H1 (cell line): ENCODE measurements around the gene NOL4L. TPM values are rescaled to one million over a fixed set of nuclear protein-coding genes. Genes with fewer than 3 reads are reported as not detected.
A peak's percentile ranks its signal among the peaks of the same experiment; 100 is the strongest.

ENCODE experiments used
- CTCF ChIA-PET: fragments of 300-600 bp; sonication (Branson Sonifier 250); formaldehyde crosslinking; loops from one replicate; lab custom pipeline; 2021; ENCODE audit not compliant: partially characterized antibody; lab: Charles Lee
- POLR2A ChIA-PET: fragments of 300-600 bp; sonication (Branson Sonifier 250); formaldehyde crosslinking; loops from one replicate; lab custom pipeline; 2021; ENCODE audit warnings: inconsistent platforms; ENCODE audit not compliant: partially characterized antibody; lab: Charles Lee
- DNase-seq, 2 experiments: peaks; one replicate each; pipeline versions ENCODE4 v3.0.0 to v3.0.0-alpha.2; 2010 to 2022; ENCODE audit warnings: low spot score in 2 of 2, low read depth in 1 of 2, mixed read lengths in 1 of 2
- FAIRE-seq: peaks from 2 replicates; lab custom pipeline; 2011; peaks lifted over from hg19 to GRCh38; lab: Jason Lieb, UNC
- H2AFZ ChIP-seq: 2 replicates; pipeline ENCODE4 v1.8.1; 2012; ENCODE audit warnings: low read length, inconsistent platforms
- H2AK5ac ChIP-seq: 2 replicates; pipeline ENCODE4 v1.6.1; 2013; ENCODE audit warnings: low read depth, low read length
- H2BK120ac ChIP-seq: replicated peaks from 2 replicates; pipeline ENCODE3; 2013; ENCODE audit warnings: low read depth, low read length, inconsistent platforms
- H2BK12ac ChIP-seq: 2 replicates; pipeline ENCODE4 v1.6.1; 2013; ENCODE audit warnings: low read depth, low read length
- H2BK15ac ChIP-seq: 2 replicates; pipeline ENCODE4 v1.6.1; 2013; ENCODE audit warnings: low read length
- H2BK20ac ChIP-seq: 2 replicates; pipeline ENCODE4 v1.6.1; 2013; ENCODE audit warnings: low read length
- H2BK5ac ChIP-seq: 2 replicates; pipeline ENCODE4 v1.6.1; 2013; ENCODE audit warnings: low read depth, low read length
- H3K14ac ChIP-seq: 2 replicates; pipeline ENCODE4 v1.6.1; 2013; ENCODE audit warnings: inconsistent platforms; ENCODE audit not compliant: insufficient read length
- H3K18ac ChIP-seq: 2 replicates; pipeline ENCODE4 v1.6.1; 2013; ENCODE audit warnings: low read length; ENCODE audit errors: extremely low read depth
- H3K23ac ChIP-seq: 2 replicates; pipeline ENCODE4 v1.6.1; 2013; ENCODE audit warnings: inconsistent platforms; ENCODE audit not compliant: insufficient read length
- H3K23me2 ChIP-seq: 2 replicates; pipeline ENCODE4 v1.6.1; 2013; ENCODE audit warnings: low read depth, low read length
- H3K27ac ChIP-seq: 2 replicates; pipeline ENCODE4 v1.6.1; 2011; ENCODE audit warnings: low read depth, low read length, inconsistent platforms
- H3K27me3 ChIP-seq, 4 experiments: replicated peaks in 1 of 4; 1 replicate in 1 of 4; 2 replicates in 3 of 4; pipeline versions ENCODE4 v1.6.1 to v1.8.1; 2011 to 2013; ENCODE audit warnings: low read length in 3 of 4, mild to moderate bottlenecking in 3 of 4, inconsistent platforms in 2 of 4, mixed read lengths in 2 of 4, moderate library complexity in 1 of 4; ENCODE audit not compliant: control insufficient read depth in 3 of 4, insufficient read depth in 3 of 4; ENCODE audit errors: extremely low read depth in 1 of 4
- H3K36me3 ChIP-seq, 4 experiments: 2 replicates each; pipeline versions ENCODE4 v1.6.1 to v1.8.1; 2011 to 2013; ENCODE audit warnings: mild to moderate bottlenecking in 4 of 4, low read length in 3 of 4, moderate library complexity in 2 of 4, control low read depth in 1 of 4, inconsistent platforms in 1 of 4; ENCODE audit not compliant: insufficient read depth in 4 of 4, control insufficient read depth in 2 of 4
- H3K4ac ChIP-seq: replicated peaks from 2 replicates; pipeline ENCODE3; 2013; ENCODE audit warnings: low read length, low read depth, mixed read lengths, inconsistent platforms; ENCODE audit not compliant: insufficient read length
- H3K4me1 ChIP-seq, 4 experiments: replicated peaks in 1 of 4; 1 replicate in 1 of 4; 2 replicates in 3 of 4; pipeline versions ENCODE4 v1.6.1 to v1.8.1; 2011 to 2013; ENCODE audit warnings: low read length in 3 of 4, inconsistent platforms in 2 of 4, mixed read lengths in 1 of 4; ENCODE audit not compliant: insufficient read depth in 4 of 4, control insufficient read depth in 3 of 4
- H3K4me2 ChIP-seq, 2 experiments: 2 replicates each; pipeline versions ENCODE4 v1.6.1 to v1.8.1; 2011 to 2013; ENCODE audit warnings: low read depth in 2 of 2, low read length in 2 of 2, control low read depth in 1 of 2, inconsistent platforms in 1 of 2, mild to moderate bottlenecking in 1 of 2; ENCODE audit not compliant: insufficient read depth in 1 of 2
- H3K4me3 ChIP-seq, 4 experiments: fragments of 200-600, 300-600 bp in 1 of 4; sonication (generic), shearing (Covaris generic), sonication (Bioruptor Twin) in 1 of 4; 2 replicates each; pipeline versions ENCODE4 v1.5.1 to v1.8.1; 2011 to 2016; ENCODE audit warnings: low read length in 4 of 4, low read depth in 3 of 4, control low read depth in 2 of 4, inconsistent platforms in 2 of 4, mild to moderate bottlenecking in 2 of 4, mixed read lengths in 1 of 4, moderate library complexity in 1 of 4; ENCODE audit not compliant: insufficient read depth in 2 of 4; ENCODE audit errors: extremely low read depth in 1 of 4
- H3K56ac ChIP-seq: replicated peaks from 2 replicates; pipeline ENCODE3; 2013; ENCODE audit warnings: low read depth, mild to moderate bottlenecking, mixed read lengths, low read length, inconsistent platforms; ENCODE audit not compliant: insufficient read length
- H3K79me1 ChIP-seq: 2 replicates; pipeline ENCODE4 v1.6.1; 2013; ENCODE audit warnings: low read depth, low read length, control low read depth
- H3K79me2 ChIP-seq, 2 experiments: 2 replicates each; pipeline versions ENCODE4 v1.6.1 to v1.8.1; 2012 to 2013; ENCODE audit warnings: low read length in 2 of 2, mild to moderate bottlenecking in 2 of 2, inconsistent platforms in 1 of 2; ENCODE audit not compliant: insufficient read depth in 2 of 2, control insufficient read depth in 1 of 2
- H3K9ac ChIP-seq, 4 experiments: replicated peaks in 1 of 4; 1 replicate in 1 of 4; 2 replicates in 3 of 4; pipeline versions ENCODE4 v1.6.1 to v1.8.1; 2011 to 2013; ENCODE audit warnings: low read depth in 3 of 4, low read length in 3 of 4, control low read depth in 2 of 4, mild to moderate bottlenecking in 2 of 4, moderate library complexity in 2 of 4, inconsistent platforms in 1 of 4; ENCODE audit errors: extremely low read depth in 1 of 4
- H3K9me3 ChIP-seq, 2 experiments: 2 replicates each; pipeline versions ENCODE4 v1.6.1 to v1.8.1; 2012 to 2013; ENCODE audit warnings: mild to moderate bottlenecking in 2 of 2, moderate library complexity in 2 of 2, control low read depth in 1 of 2, inconsistent platforms in 1 of 2, low read depth in 1 of 2, low read length in 1 of 2, mixed read lengths in 1 of 2; ENCODE audit not compliant: insufficient read depth in 2 of 2
- H4K20me1 ChIP-seq, 2 experiments: replicated peaks in 1 of 2; 2 replicates each; pipeline versions ENCODE3 to v1.8.1; 2011 to 2013; ENCODE audit warnings: inconsistent platforms in 2 of 2, low read length in 2 of 2, mild to moderate bottlenecking in 1 of 2; ENCODE audit not compliant: insufficient read depth in 2 of 2, control insufficient read depth in 1 of 2
- H4K5ac ChIP-seq: 2 replicates; pipeline ENCODE4 v1.6.1; 2013; ENCODE audit warnings: low read length, low read depth, mixed read lengths, inconsistent platforms; ENCODE audit not compliant: insufficient read length
- H4K8ac ChIP-seq: 2 replicates; pipeline ENCODE4 v1.8.0; 2013; ENCODE audit warnings: mild to moderate bottlenecking, moderate library complexity, low read length, inconsistent platforms; ENCODE audit not compliant: insufficient read depth; ENCODE audit errors: extremely low read depth
- H4K91ac ChIP-seq: replicated peaks from 2 replicates; pipeline ENCODE3; 2013; ENCODE audit warnings: low read length, mixed read lengths, inconsistent platforms; ENCODE audit not compliant: insufficient read length
- BCL11A ChIP-seq, 2 experiments: IDR thresholded peaks; one replicate each; pipeline ENCODE4 v1.6.1; 2011; ENCODE audit warnings: low read depth in 2 of 2, low read length in 2 of 2, mild to moderate bottlenecking in 2 of 2
- CEBPB ChIP-seq: IDR thresholded peaks from 2 replicates; pipeline ENCODE4 v1.6.1; 2012; ENCODE audit warnings: low read depth, low read length
- EP300 ChIP-seq, 2 experiments: IDR thresholded peaks; 1 replicate in 1 of 2; 2 replicates in 1 of 2; pipeline ENCODE4 v1.6.1; 2011 to 2012; ENCODE audit warnings: low read depth in 2 of 2, low read length in 2 of 2, mild to moderate bottlenecking in 2 of 2, borderline replicate concordance in 1 of 2, inconsistent platforms in 1 of 2, moderate library complexity in 1 of 2
- GABPA ChIP-seq: IDR thresholded peaks from 2 replicates; pipeline ENCODE4 v1.6.1; 2011; ENCODE audit warnings: mild to moderate bottlenecking, low read length, moderate library complexity, borderline replicate concordance; ENCODE audit not compliant: insufficient read depth
- NANOG ChIP-seq: IDR thresholded peaks from 2 replicates; pipeline ENCODE4 v1.6.1; 2011; ENCODE audit warnings: low read length, low read depth, mild to moderate bottlenecking, inconsistent platforms; ENCODE audit not compliant: insufficient read depth, poor library complexity, severe bottlenecking
- SP1 ChIP-seq: IDR thresholded peaks from 2 replicates; pipeline ENCODE4 v1.6.1; 2011; ENCODE audit warnings: low read depth, low read length
- SP4 ChIP-seq: IDR thresholded peaks from 2 replicates; pipeline ENCODE4 v1.6.1; 2012; ENCODE audit warnings: low read length, inconsistent platforms
- SRF ChIP-seq: IDR thresholded peaks from 2 replicates; pipeline ENCODE4 v1.6.1; 2011; ENCODE audit warnings: mild to moderate bottlenecking, low read depth, low read length, moderate library complexity
- ZNF274 ChIP-seq: IDR thresholded peaks from 2 replicates; pipeline ENCODE4 v1.7.0; 2012; ENCODE audit warnings: low read length, borderline replicate concordance; ENCODE audit errors: extremely low read depth
- WGBS, 2 experiments: shearing (Covaris generic) in 1 of 2; methylation state at CpG; one replicate each; pipeline versions ENCODE4 v1.1.6 to v1.1.7; 2013 to 2015; ENCODE audit warnings: low lambda C conversion rate in 2 of 2, mixed read lengths in 2 of 2, inconsistent platforms in 1 of 2, low coverage in 1 of 2, missing lambda C conversion rate in 1 of 2; ENCODE audit not compliant: insufficient replicate concordance in 2 of 2, insufficient coverage in 1 of 2, insufficient read length in 1 of 2; ENCODE audit errors: extremely low coverage in 1 of 2, missing lambda C conversion rate in 1 of 2; 5-methylcytosine and 5-hydroxymethylcytosine counted together
- polyA plus RNA-seq, 7 experiments: library from polyadenylated mRNA; depleted of rRNA in 3 of 7; stranded (reverse) in 5 of 7; unstranded in 2 of 7; fragments of >200 nt in 5 of 7; fragments of 200-250 nt in 2 of 7; gene quantifications; 1 replicate in 5 of 7; 2 replicates in 1 of 7; 4 replicates in 1 of 7; pipeline versions ENCODE4 v1.2.1 to v1.2.3, GENCODE V29; 2011 to 2013; ENCODE audit warnings: missing spikeins in 2 of 7, mixed read lengths in 2 of 7
- total RNA-seq: library from RNA; stranded (reverse); fragmentation: NEBNext Ultra II Directional; extraction: Animal tissue kit (Norgen Biotek cat#: 25700); gene quantifications from 2 replicates; pipeline ENCODE4 v1.2.1, GENCODE V29; 2021

NOL4L gene
- total and polyA plus RNA-seq, 2 of the 8 experiments (the other 6 are each of a cell fraction or from before 2014, with no cell fraction given): 15.3 to 23.7 TPM

GRCh38 chr20:32463642-32464400 lies 121.3 kb downstream of the NOL4L start:
- DNase-seq (no peak), FAIRE-seq (no peak)
- Histone ChIP-seq H3K9me3 (no peaks in the 10 kb centered on the region), H3K4me2 (no peak overlapping the region), H3K27ac (0 out of 2 replicates have a peak overlapping the region, but pooled peaks have one; percentile 14), H4K20me1 (peaks cover 20 to 35% of the 10 kb centered on the region in 2 experiments), H4K91ac (peak overlapping the region; percentile 81), H2AFZ (no peak overlapping the region), H3K23ac (no peak overlapping the region), H2BK20ac (no peak overlapping the region), H3K79me2 (peaks cover 0 to under 1% of the 10 kb centered on the region in 2 experiments; a peak in 1 of 4 replicates), H2BK5ac (peak overlapping the region; percentile 66), H2AK5ac (0 out of 2 replicates have a peak overlapping the region, but pooled peaks have one; percentile 39), H3K4me1 (peaks cover 0 to 26% (median 16%) of the 10 kb centered on the region in 4 experiments; a peak in 6 of 7 replicates), H3K18ac (no peak overlapping the region; the same call in 1 of the 2 replicates), H3K56ac (no peak overlapping the region), H3K4ac (peak overlapping the region; percentile 78), H2BK15ac (no peak overlapping the region), H4K5ac (no peak overlapping the region), H3K36me3 (no peaks in the 10 kb centered on the region), H3K27me3 (no peaks in the 10 kb centered on the region), H3K4me3 (no peak overlapping the region), H2BK12ac (no peak overlapping the region), H3K79me1 (peaks cover 11% of the 10 kb centered on the region), H3K14ac (no peak overlapping the region), H4K8ac (no peak overlapping the region; the same call in 1 of the 2 replicates), H2BK120ac (no peak overlapping the region), H3K23me2 (no peaks in the 10 kb centered on the region), H3K9ac (no peak overlapping the region)
- ChIA-PET CTCF (interaction anchor here (1.0 kb wide), 1 partner anchor 189 kb away, joined by 3 read pairs; no protein-coding TSS in a partner anchor), POLR2A (interaction anchor here (1.2 to 1.6 kb wide), 2 partner anchors 12 to 132 kb away, joined by 4 read pairs; no protein-coding TSS in a partner anchor)
- 84% methylated on average over 27 of the region's 28 CpGs; no CpG with 5 or more reads in 1 of the 2 experiments for WGBS, 2 experiments
- no peak for TF ChIP-seq NANOG
- TF ChIP-seq BCL11A (IDR thresholded peaks at IDR 0.05; ENCODE audit: low read depth in 2 of 2, low read length in 2 of 2): no peak
- TF ChIP-seq CEBPB: no peak
- TF ChIP-seq ZNF274: no peak
- no peak for TF ChIP-seq GABPA
- no peak for TF ChIP-seq EP300 (IDR thresholded peaks at IDR 0.05; ENCODE audit: borderline replicate concordance in 1 of 2, low read depth in 2 of 2, low read length in 2 of 2)
- no peak for TF ChIP-seq SRF
- TF ChIP-seq SP4: no peak
- no peak for TF ChIP-seq SP1
